ENCODE results near the gene NUP205. TPM values are rescaled to one million over a fixed set of nuclear protein-coding genes. Genes with fewer than 3 reads are reported as not detected.
"Not testable (repeated sequence)": the region's sequence is repeated elsewhere in the genome, so short reads cannot be mapped to it uniquely, and the experiment has no call there.

The NUP205 gene
- total and polyA plus RNA-seq, 11 donors = 9.4 to 18.6 (median 13.6) TPM

DNA sequence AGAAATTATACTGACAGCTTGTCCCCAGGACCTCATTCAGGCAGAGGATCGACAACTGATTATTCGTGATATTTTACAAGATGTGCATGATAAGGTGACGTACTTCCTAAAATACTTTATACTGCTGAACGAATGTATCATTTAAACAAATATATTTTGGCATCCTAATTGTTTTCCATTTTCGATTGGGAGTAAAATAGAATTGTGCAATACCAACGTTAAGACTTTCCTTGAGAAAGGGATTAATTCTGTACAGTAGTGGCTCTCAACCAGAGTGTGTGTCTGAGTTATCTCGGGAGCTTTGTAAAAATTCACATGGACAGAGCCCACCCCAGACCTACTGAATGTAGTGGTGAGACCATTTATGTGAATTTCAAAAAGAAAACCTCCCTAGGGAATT lies 60.8 kb downstream of the NUP205 start:
- peaks cover 0 to 96% (median 86%) of the 10 kb centered on the region in 9 donors for H3K36me3 ChIP-seq
- 85 to 91% (median 88%) methylated on average over 7 of the region's 7 CpGs for WGBS, 4 donors
- DNase-seq (no peak), ATAC-seq (no peak)
- H3K4me3 ChIP-seq = no peak overlapping the region
- H3K27ac ChIP-seq = no peak overlapping the region
- H3K9me3 ChIP-seq = no peaks in the 10 kb centered on the region
- intact Hi-C loops (cut with DNase I) = no loop called here
- peaks cover 0 to 8% (median 0%) of the 10 kb centered on the region in 12 donors for H3K4me1 ChIP-seq
- H3K27me3 ChIP-seq = no peaks in the 10 kb centered on the region
- no peak for TF ChIP-seq POLR2A (IDR thresholded peaks at IDR 0.05)
- TF ChIP-seq, protein P1, sequence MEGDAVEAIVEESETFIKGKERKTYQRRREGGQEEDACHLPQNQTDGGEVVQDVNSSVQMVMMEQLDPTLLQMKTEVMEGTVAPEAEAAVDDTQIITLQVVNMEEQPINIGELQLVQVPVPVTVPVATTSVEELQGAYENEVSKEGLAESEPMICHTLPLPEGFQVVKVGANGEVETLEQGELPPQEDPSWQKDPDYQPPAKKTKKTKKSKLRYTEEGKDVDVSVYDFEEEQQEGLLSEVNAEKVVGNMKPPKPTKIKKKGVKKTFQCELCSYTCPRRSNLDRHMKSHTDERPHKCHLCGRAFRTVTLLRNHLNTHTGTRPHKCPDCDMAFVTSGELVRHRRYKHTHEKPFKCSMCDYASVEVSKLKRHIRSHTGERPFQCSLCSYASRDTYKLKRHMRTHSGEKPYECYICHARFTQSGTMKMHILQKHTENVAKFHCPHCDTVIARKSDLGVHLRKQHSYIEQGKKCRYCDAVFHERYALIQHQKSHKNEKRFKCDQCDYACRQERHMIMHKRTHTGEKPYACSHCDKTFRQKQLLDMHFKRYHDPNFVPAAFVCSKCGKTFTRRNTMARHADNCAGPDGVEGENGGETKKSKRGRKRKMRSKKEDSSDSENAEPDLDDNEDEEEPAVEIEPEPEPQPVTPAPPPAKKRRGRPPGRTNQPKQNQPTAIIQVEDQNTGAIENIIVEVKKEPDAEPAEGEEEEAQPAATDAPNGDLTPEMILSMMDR (IDR thresholded peaks at IDR 0.05) = no peak

DNA sequence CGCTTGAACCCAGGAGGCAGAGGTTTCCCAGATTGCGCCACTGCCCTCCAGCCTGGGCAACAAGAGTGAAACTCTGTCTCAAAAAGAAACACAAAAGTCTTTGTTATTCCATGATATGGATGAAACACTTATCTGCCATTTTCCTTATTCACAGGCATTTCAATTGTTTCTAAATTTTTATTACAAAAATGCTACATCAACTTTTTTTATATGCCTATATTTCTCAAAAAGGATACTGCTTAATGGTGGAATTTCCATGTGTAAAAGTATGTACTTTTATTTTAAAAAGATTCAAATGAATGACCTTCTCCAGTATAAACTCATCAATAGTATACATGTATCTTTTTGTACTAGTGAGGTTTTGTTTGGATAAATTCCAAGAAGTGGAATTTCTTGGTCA lies 62.7 kb downstream of the NUP205 start:
- intact Hi-C loops (cut with DNase I) = no loop called here
- H3K36me3 ChIP-seq = peaks cover 0 to 98% (median 89%) of the 10 kb centered on the region in 9 donors
- H3K27ac ChIP-seq = no peak overlapping the region
- no peaks in the 10 kb centered on the region for H3K9me3 ChIP-seq
- TF ChIP-seq, protein P1 (IDR thresholded peaks at IDR 0.05) = no peak
- no peak for TF ChIP-seq POLR2A (IDR thresholded peaks at IDR 0.05)
- H3K27me3 ChIP-seq = no peaks in the 10 kb centered on the region
- DNase-seq (no peak), ATAC-seq (no peak)
- WGBS, 4 donors = 98 to 100% (median 99%) methylated on average over 2 of the region's 2 CpGs
- peaks cover 0 to 8% (median 0%) of the 10 kb centered on the region in 12 donors for H3K4me1 ChIP-seq
- H3K4me3 ChIP-seq = no peak overlapping the region

DNA sequence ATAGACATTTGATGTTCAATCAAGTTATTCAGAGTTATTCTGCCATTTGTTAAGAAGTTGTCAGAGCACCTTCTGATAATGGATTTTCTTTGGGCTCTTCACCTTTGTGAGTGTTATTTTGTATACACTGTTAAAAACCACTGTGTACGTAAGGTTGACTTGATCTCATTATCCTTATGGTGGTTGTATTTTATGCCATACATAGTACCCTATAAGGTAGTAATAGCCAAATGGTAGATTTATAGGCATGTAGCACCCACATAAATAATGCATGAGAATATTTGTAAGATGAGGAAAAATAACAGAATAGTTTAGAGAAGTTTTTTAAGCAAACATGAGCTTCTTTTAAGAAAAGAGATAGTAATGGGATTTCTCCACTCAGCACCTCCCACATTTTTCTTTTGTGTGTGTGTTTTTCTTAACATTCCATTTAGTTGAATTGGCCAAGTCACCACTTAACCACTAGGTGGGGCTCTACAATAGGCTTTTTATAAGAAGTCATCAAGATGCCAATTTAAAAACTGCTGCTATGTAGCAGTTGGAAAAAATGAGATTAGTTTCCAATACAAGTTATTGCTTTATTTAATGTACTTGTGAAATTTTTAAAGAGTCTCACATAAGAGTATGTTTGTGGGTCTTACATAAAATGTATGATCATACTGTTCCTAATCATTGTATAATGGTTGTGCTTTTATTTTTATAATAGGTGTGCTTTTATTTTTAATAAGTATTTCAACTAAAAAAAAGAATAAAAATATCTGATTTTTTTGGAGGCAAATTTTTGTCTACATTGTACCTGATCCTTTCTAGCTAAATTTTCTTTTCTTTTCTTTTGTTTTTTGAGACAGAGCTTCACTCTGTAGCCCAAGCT lies 63.5 kb downstream of the NUP205 start:
- 64 to 72% (median 71%) methylated on average over 1 of the region's 1 CpG for WGBS, 4 donors
- peak in 2 of 4 donors; percentile 50 to 53 for ATAC-seq
- TF ChIP-seq POLR2A (IDR thresholded peaks at IDR 0.05) = no peak
- TF ChIP-seq, protein P1 (IDR thresholded peaks at IDR 0.05) = peak; percentile 67 to 92 (median 84)

DNA sequence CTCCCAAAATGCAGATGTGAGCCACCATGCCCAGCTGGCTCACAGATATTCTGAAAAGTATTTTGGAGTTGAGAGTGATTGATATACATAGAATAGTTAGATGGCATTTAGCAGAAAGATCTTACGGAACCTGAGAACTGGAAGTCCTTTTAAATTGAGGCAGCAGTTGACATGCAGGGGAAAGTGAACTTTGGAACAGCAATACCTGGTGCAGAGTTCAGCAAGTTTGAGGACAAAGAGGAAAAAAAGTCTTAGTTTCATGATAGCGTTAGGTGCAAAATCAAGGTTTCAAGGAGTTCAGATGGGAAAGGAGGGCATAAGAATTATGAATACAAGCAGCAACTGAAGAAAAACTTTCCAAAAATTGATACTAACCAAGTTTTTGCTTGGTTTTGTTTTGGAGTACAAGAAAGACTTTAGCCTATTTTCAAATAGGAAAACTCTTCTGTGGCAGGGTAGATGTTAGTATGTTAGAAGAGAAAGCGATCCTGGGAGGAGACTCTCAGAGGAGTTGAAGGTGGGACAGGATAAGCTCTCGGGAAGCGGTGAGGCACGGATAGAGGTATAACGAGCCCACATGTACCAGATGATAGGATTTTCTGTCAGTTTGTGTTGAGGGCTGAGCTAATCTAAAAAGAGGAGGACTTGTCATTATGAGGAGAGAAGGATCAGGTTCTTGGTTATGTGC lies 76.6 kb downstream of the NUP205 start:
- H3K36me3 ChIP-seq = peaks cover 0 to 100% (median 95%) of the 10 kb centered on the region in 9 donors
- H3K9me3 ChIP-seq = no peaks in the 10 kb centered on the region
- no peaks in the 10 kb centered on the region for H3K27me3 ChIP-seq
- no peaks in the 10 kb centered on the region for H3K4me1 ChIP-seq
- H3K4me3 ChIP-seq = no peak overlapping the region
- no peak for TF ChIP-seq POLR2A (IDR thresholded peaks at IDR 0.05)
- TF ChIP-seq, protein P1 (IDR thresholded peaks at IDR 0.05) = no peak
- WGBS, 4 donors = 94 to 96% (median 95%) methylated on average over 7 of the region's 7 CpGs
- no peak overlapping the region for H3K27ac ChIP-seq
- ATAC-seq (no peak), DNase-seq (no peak)
- intact Hi-C loops (cut with DNase I) = loop anchor here in 1 of 10 donors (10.0 kb wide), 1 partner anchor 60 kb away; no protein-coding TSS in a partner anchor

More for the DNA sequence above, 63.5 kb downstream of the NUP205 start:
- Histone ChIP-seq H3K4me3 (no peak overlapping the region), H3K9me3 (no peaks in the 10 kb centered on the region), H3K27me3 (no peaks in the 10 kb centered on the region), H3K36me3 (peaks cover 0 to 98% (median 89%) of the 10 kb centered on the region in 9 donors), H3K27ac (no peak overlapping the region), H3K4me1 (peaks cover 0 to 8% (median 0%) of the 10 kb centered on the region in 12 donors)
- intact Hi-C loops (cut with DNase I) = no loop called here
- DNase-seq = peak in 2 of 5 donors; percentile 21 to 26

DNA sequence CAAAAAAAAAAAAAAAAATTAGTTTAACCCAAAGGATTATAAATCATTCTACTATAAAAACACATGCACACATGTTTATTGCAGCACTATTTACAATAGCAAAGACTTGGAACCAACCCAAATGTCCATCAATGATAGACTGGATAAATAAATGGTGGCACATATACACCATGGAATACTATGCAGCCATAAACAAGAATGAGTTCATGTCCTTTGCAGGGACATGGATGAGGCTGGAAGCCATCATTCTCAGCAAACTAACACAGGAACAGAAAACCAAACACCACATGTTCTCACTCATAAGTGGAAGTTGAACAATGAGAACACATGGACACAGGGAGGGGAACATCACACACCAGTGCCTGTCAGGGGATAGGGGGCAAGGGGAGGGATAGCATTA lies 82.0 kb downstream of the NUP205 start:
- H3K4me1 ChIP-seq, H3K27me3 ChIP-seq, DNase-seq, H3K27ac ChIP-seq, H3K4me3 ChIP-seq, H3K9me3 ChIP-seq, ATAC-seq: not testable (repeated sequence)
- intact Hi-C loops (cut with DNase I) = loop anchor here in 4 of 10 donors (5.0 to 10.0 kb wide), 5 partner anchors 65 to 367 kb away; partner anchors contain the start of gene CNOT4 (in 1 of the 4)
- H3K36me3 ChIP-seq = peaks cover 0 to 100% (median 91%) of the 10 kb centered on the region in 9 donors

Measured in heart left ventricle (tissue), 16 donors.